Vagina (tissue), 2 donors: ENCODE measurements around the gene IL1RAPL2. TPM values are rescaled to one million over a fixed set of nuclear protein-coding genes. Genes with fewer than 3 reads are reported as not detected.

ENCODE experiments used
- DNase-seq, 2 donors: peaks; one replicate each; pipeline ENCODE4 v3.0.0-alpha.2; 2017; ENCODE audit errors: extremely low spot score in 2 of 2
- H3K27ac ChIP-seq: fragments of 200-600 bp; sonication (generic); one replicate; pipeline ENCODE4 v1.5.1; 2019
- H3K27me3 ChIP-seq: fragments of 200-600 bp; sonication (generic); one replicate; pipeline ENCODE4 v1.5.1; 2019
- H3K36me3 ChIP-seq, 2 donors: fragments of 200-600 bp; sonication (generic); one replicate each; pipeline ENCODE4 v1.5.1; 2017 to 2019
- H3K4me1 ChIP-seq: fragments of 200-600 bp; sonication (generic); one replicate; pipeline ENCODE4 v1.5.1; 2019
- H3K4me3 ChIP-seq, 2 donors: fragments of 200-600 bp; sonication (generic); 1 replicate in 1 of 2; 2 replicates in 1 of 2; pipeline ENCODE4 v1.5.1; 2016 to 2019
- H3K9me3 ChIP-seq: fragments of 200-600 bp; sonication (generic); one replicate; pipeline ENCODE4 v1.5.1; 2019
- CTCF ChIP-seq, 3 experiments: fragments of 450-650 bp in 2 of 3; fragments of 200-600 bp in 1 of 3; sonication (generic) in 1 of 3; IDR thresholded peaks; one replicate each; pipeline ENCODE4 v1.5.1; 2017 to 2019; ENCODE audit warnings: antibody characterized with exemption in 3 of 3, mild to moderate bottlenecking in 2 of 3, moderate library complexity in 2 of 3
- POLR2A ChIP-seq, 2 donors: fragments of 450-650 bp; IDR thresholded peaks; one replicate each; pipeline ENCODE4 v1.6.1; 2017; ENCODE audit warnings: antibody characterized with exemption in 2 of 2, mild to moderate bottlenecking in 2 of 2, moderate library complexity in 2 of 2
- POLR2AphosphoS5 ChIP-seq, 2 donors: sonication (generic); formaldehyde crosslinking; IDR thresholded peaks; one replicate each; pipeline ENCODE4 v1.9.0; 2017; ENCODE audit warnings: antibody characterized with exemption in 2 of 2, mild to moderate bottlenecking in 2 of 2, low read depth in 1 of 2; ENCODE audit not compliant: insufficient read depth in 1 of 2
- intact Hi-C: fragments of 100-400 bp; cut with DNase I; formaldehyde crosslinking; loops from one replicate; pipeline ENCODE4 v1.15.1; 2023
- total RNA-seq: library from RNA; depleted of rRNA; stranded (reverse); fragments of >200 nt; gene quantifications from one replicate; pipeline ENCODE4 v1.2.3, GENCODE V29; 2016

IL1RAPL2 gene
- total RNA-seq, 1 donor from 2014 or later: 0.25 TPM

- DNase-seq: no peak
Observed at GRCh38 chrX:104721854-104722253, 155.9 kb downstream of the IL1RAPL2 start.

GRCh38 chrX:104728456-104728855 is 162.5 kb downstream of the IL1RAPL2 start:
- Histone ChIP-seq H3K36me3 (no peaks in the 10 kb centered on the region), H3K27ac (no peak overlapping the region), H3K27me3 (no peaks in the 10 kb centered on the region), H3K4me3 (no peak overlapping the region), H3K4me1 (no peaks in the 10 kb centered on the region), H3K9me3 (no peaks in the 10 kb centered on the region)
- DNase-seq: no peak
- intact Hi-C loops: no loop called here
- TF ChIP-seq CTCF (IDR thresholded peaks at IDR 0.05) (no peak), POLR2AphosphoS5 (IDR thresholded peaks at IDR 0.05; ENCODE audit: insufficient read depth in 1 of 2, low read depth in 1 of 2) (no peak), POLR2A (IDR thresholded peaks at IDR 0.05) (no peak)

More at GRCh38 chrX:104721854-104722253, 155.9 kb downstream of the IL1RAPL2 start:
- Histone ChIP-seq H3K36me3 (no peaks in the 10 kb centered on the region), H3K27ac (no peak overlapping the region), H3K9me3 (no peaks in the 10 kb centered on the region), H3K4me1 (no peaks in the 10 kb centered on the region), H3K4me3 (no peak overlapping the region), H3K27me3 (no peaks in the 10 kb centered on the region)
- intact Hi-C loops: no loop called here
- TF ChIP-seq POLR2A (IDR thresholded peaks at IDR 0.05) (no peak), CTCF (IDR thresholded peaks at IDR 0.05) (no peak), POLR2AphosphoS5 (IDR thresholded peaks at IDR 0.05; ENCODE audit: insufficient read depth in 1 of 2, low read depth in 1 of 2) (no peak)

GRCh38 chrX:104742355-104742754 is 176.4 kb downstream of the IL1RAPL2 start:
- H3K27me3 ChIP-seq: no peaks in the 10 kb centered on the region
- H3K4me3 ChIP-seq: no peak overlapping the region
- no peaks in the 10 kb centered on the region for H3K4me1 ChIP-seq
- no peaks in the 10 kb centered on the region for H3K36me3 ChIP-seq
- H3K9me3 ChIP-seq: no peaks in the 10 kb centered on the region
- intact Hi-C loops: no loop called here
- TF ChIP-seq CTCF (IDR thresholded peaks at IDR 0.05) (no peak), POLR2AphosphoS5 (IDR thresholded peaks at IDR 0.05; ENCODE audit: insufficient read depth in 1 of 2, low read depth in 1 of 2) (no peak), POLR2A (IDR thresholded peaks at IDR 0.05) (no peak)
- no peak overlapping the region for H3K27ac ChIP-seq
- no peak for DNase-seq

GRCh38 chrX:104745152-104745551 is 179.2 kb downstream of the IL1RAPL2 start:
- intact Hi-C loops: no loop called here
- Histone ChIP-seq H3K9me3 (no peaks in the 10 kb centered on the region), H3K27me3 (no peaks in the 10 kb centered on the region), H3K36me3 (no peaks in the 10 kb centered on the region), H3K4me3 (no peak overlapping the region), H3K4me1 (no peaks in the 10 kb centered on the region), H3K27ac (no peak overlapping the region)
- no peak for TF ChIP-seq CTCF (IDR thresholded peaks at IDR 0.05)
- TF ChIP-seq POLR2A (IDR thresholded peaks at IDR 0.05): no peak
- TF ChIP-seq POLR2AphosphoS5 (IDR thresholded peaks at IDR 0.05; ENCODE audit: insufficient read depth in 1 of 2, low read depth in 1 of 2): no peak
- DNase-seq: no peak

- H3K27ac ChIP-seq: no peak overlapping the region
- intact Hi-C loops: no loop called here
- H3K9me3 ChIP-seq: no peaks in the 10 kb centered on the region
- no peak overlapping the region for H3K4me3 ChIP-seq
- no peaks in the 10 kb centered on the region for H3K36me3 ChIP-seq
- DNase-seq: no peak
- TF ChIP-seq POLR2AphosphoS5 (IDR thresholded peaks at IDR 0.05; ENCODE audit: insufficient read depth in 1 of 2, low read depth in 1 of 2): no peak
- no peak for TF ChIP-seq POLR2A (IDR thresholded peaks at IDR 0.05)
- no peak for TF ChIP-seq CTCF (IDR thresholded peaks at IDR 0.05)
- H3K4me1 ChIP-seq: no peaks in the 10 kb centered on the region
- H3K27me3 ChIP-seq: no peaks in the 10 kb centered on the region
Observed at GRCh38 chrX:104749951-104750610, 184.1 kb downstream of the IL1RAPL2 start.
